Activated B cell treated with CpG ODN at 0.5 μM for 24 hours (primary cell): ENCODE data around the gene LENEP. TPM values are rescaled to one million over a fixed set of nuclear protein-coding genes. Genes with fewer than 3 reads are reported as not detected.
A peak's percentile ranks its signal among the peaks of the same experiment; 100 is the strongest.

Experiments used
- ATAC-seq: fragments of 200-7000 bp; cut with Tn5 transposase; one replicate; pipeline ENCODE4 v1.10.0; 2021; ENCODE audit warnings: low read depth, mild to moderate bottlenecking, moderate library complexity
- CTCF ChIA-PET: fragments of 350-600 bp; sonication (Branson Sonifier 250); formaldehyde crosslinking; loops from one replicate; lab custom pipeline; 2021; ENCODE audit warnings: antibody characterized with exemption; lab: Charles Lee
- POLR2A ChIA-PET: fragments of 350-600 bp; sonication (Branson Sonifier 250); formaldehyde crosslinking; loops from one replicate; lab custom pipeline; 2021; ENCODE audit warnings: antibody characterized with exemption; lab: Charles Lee
- DNase-seq: peaks from one replicate; pipeline ENCODE4 v3.0.0; 2022
- H3K27ac Mint-ChIP-seq: one replicate; pipeline ENCODE4 v1.8.0; 2020; ENCODE audit warnings: mixed read lengths
- H3K27me3 Mint-ChIP-seq: one replicate; pipeline ENCODE4 v1.8.0; 2021; ENCODE audit warnings: mixed read lengths
- H3K36me3 Mint-ChIP-seq: one replicate; pipeline ENCODE4 v1.8.0; 2021; ENCODE audit warnings: low read depth, mixed read lengths
- H3K4me1 Mint-ChIP-seq: one replicate; pipeline ENCODE4 v1.8.0; 2021; ENCODE audit warnings: mixed read lengths
- H3K4me3 Mint-ChIP-seq: one replicate; pipeline ENCODE4 v1.8.0; 2020; ENCODE audit warnings: mild to moderate bottlenecking, mixed read lengths
- H3K9me3 Mint-ChIP-seq: one replicate; pipeline ENCODE4 v1.8.0; 2020; ENCODE audit warnings: mixed read lengths
- CTCF ChIP-seq: fragments of 200-600 bp; IDR thresholded peaks from one replicate; pipeline ENCODE4 v1.8.0; 2022; ENCODE audit warnings: antibody characterized with exemption, mild to moderate bottlenecking
- intact Hi-C: fragments of 100-400 bp; cut with micrococcal nuclease; formaldehyde crosslinking; loops from one replicate; pipeline ENCODE4 v1.15.1; 2024
- total RNA-seq: library from RNA; stranded (reverse); gene quantifications from 2 replicates; pipeline ENCODE4 v1.2.3, GENCODE V29; 2022

The LENEP gene
- total RNA-seq, 1 donor from 2014 or later, result 1.8 TPM

DNA sequence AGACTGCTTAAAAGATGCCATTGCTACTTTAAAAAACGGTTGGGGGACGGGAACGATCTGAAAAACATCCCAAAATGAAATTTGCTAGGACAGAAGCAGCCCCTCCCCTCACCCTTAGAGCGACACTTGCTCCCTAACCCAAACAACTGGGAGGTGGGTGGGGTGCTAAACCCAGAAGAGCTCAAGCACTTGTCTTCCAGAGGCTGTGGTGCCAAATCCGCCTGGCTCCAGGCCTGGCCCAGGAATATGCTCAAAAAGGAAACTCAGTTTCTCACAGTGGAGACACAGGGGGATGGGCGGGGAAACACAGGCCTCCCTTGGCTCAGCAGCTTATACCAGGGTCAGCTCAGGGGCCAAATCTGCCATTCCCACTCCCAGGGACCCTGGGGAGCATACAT is 36.8 kb upstream of the LENEP start:
- Mint-ChIP-seq H3K9me3 (no peaks in the 10 kb centered on the region), H3K36me3 (peaks cover 22% of the 10 kb centered on the region), H3K4me3 (peak overlapping the region; percentile 91), H3K27me3 (no peaks in the 10 kb centered on the region), H3K27ac (peak overlapping the region; percentile 93), H3K4me1 (peaks cover 77% of the 10 kb centered on the region)
- intact Hi-C loops, result loop anchor here (1.0 to 5.0 kb wide), 2 partner anchors 19 to 399 kb away; partner anchors contain the start of gene UBE2Q1
- ATAC-seq (no peak), DNase-seq (no peak)
- ChIA-PET POLR2A (interaction anchor here (1.0 to 6.8 kb wide), 11 partner anchors 10 to 571 kb away, joined by 3 to 52 read pairs (median 7); partner anchors contain the start of genes CKS1B, FLAD1, KCNN3 and PMVK), CTCF (interaction anchor here (0.8 to 2.3 kb wide), 6 partner anchors 20 to 397 kb away, joined by 3 to 11 read pairs (median 6); partner anchors contain the start of genes ADAM15 and PMVK)
- TF ChIP-seq CTCF, result no peak

DNA sequence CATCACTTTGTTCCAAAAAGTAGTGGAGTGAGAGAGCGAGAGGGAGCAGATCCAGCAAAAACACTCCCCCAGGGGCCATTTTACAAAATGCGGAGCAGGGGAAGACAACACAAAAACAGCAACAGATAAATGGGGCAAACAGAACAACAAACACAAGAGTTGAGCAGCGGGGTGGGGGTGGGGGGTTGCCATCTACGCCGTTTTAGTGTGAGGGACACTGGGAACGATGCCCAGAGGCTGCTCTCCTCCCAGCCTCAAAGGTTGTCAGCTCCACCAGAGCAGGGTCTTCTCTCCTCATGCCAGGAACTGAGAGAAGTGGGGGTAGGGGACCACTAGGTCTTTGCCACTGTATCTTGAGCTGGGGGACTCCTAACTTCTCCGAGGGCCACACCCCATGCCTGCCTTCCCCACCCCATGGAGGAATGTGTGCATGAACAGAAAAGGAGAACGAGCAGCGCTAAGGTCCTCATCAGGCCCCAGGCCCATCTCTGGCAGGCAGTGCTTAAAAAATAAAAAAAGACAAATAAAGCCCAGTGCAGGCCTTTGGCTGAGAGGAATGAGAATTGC is 36.2 kb upstream of the LENEP start:
- POLR2A ChIA-PET, result interaction anchor here (0.7 to 2.1 kb wide), 2 partner anchors 17 to 21 kb away, joined by 3 to 22 read pairs; partner anchors contain the start of genes CKS1B and PMVK

DNA sequence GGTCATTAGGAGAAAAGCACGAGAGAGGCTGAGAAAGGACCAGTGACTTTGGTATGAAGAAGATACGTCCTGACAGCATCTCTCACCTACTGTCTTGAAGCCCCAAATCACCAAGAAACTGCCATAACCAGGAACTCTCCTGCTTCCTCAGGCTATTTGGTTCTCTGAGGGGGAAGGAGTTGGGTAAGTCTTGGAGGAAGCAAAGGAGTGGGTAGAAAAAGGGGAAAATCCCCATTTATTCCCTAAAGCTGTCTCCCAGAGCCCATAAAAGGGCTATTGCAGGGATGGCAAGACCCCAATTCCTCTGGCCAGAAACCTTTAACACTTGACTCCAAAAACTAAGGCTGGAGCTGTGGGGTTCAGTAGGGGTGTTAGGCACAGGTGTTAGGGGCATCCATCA is 35.4 kb upstream of the LENEP start:
- peaks cover 25% of the 10 kb centered on the region for H3K36me3 Mint-ChIP-seq
- no peak overlapping the region for H3K27ac Mint-ChIP-seq
- ChIA-PET POLR2A (no interaction called here), CTCF (interaction anchor here (1.1 kb wide), 1 partner anchor 59 kb away, joined by 5 read pairs; no protein-coding TSS in a partner anchor)
- no peak for ATAC-seq
- H3K4me3 Mint-ChIP-seq, result no peak overlapping the region
- TF ChIP-seq CTCF, result no peak
- no peaks in the 10 kb centered on the region for H3K9me3 Mint-ChIP-seq
- intact Hi-C loops, result loop anchor here (5.0 kb wide), 1 partner anchor 401 kb away; the partner anchor contains the start of gene UBE2Q1
- peaks cover 72% of the 10 kb centered on the region for H3K4me1 Mint-ChIP-seq
- DNase-seq, result no peak
- no peaks in the 10 kb centered on the region for H3K27me3 Mint-ChIP-seq

More for the DNA sequence above, 36.2 kb upstream of the LENEP start:
- TF ChIP-seq CTCF, result no peak
- Mint-ChIP-seq H3K36me3 (peaks cover 23% of the 10 kb centered on the region), H3K27ac (no peak overlapping the region), H3K27me3 (no peaks in the 10 kb centered on the region), H3K9me3 (no peaks in the 10 kb centered on the region), H3K4me3 (no peak overlapping the region), H3K4me1 (peaks cover 72% of the 10 kb centered on the region)
- DNase-seq (no peak), ATAC-seq (no peak)
- CTCF ChIA-PET, result interaction anchor here (0.8 to 1.4 kb wide), 2 partner anchors 42 to 397 kb away, joined by 3 to 7 read pairs; no protein-coding TSS in a partner anchor
- intact Hi-C loops, result loop anchor here (5.0 kb wide), 1 partner anchor 400 kb away; the partner anchor contains the start of gene UBE2Q1

DNA sequence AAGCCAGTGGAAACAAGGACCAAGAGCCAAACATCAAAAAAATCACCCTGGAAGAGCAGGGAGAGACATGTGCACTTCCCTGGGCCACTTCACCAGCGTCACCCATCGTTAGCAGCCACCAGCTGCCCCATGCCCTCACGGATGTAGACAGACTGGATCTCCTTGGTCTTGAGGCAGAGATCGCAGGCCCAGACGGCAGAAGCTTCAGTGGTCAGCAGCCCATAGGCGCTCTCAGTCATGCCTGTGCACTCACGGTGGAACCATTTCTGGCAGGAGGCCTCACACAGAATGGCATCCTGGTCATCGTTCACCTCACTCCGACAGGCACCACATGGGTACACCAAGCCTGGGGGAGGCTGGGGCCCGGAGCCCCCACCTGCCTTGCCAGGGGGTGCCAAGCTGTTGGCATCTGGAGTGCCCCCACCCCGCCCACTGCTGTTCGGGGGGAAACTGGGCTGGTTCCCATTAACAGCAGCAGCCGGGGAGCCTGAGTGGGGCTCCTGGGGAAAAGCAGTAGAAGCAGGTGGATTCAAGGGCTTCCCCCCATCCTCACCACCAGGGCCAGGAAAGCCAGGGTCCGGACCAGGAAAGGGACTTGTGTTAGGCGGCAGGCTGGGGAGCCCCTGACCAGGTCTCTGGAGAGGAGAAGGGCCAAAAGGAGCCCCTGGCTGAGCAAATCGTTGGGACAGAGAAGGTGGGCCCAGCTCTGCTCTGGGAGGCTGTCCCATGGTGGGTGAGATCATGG is 34.5 kb upstream of the LENEP start:
- Mint-ChIP-seq H3K4me1 (peaks cover 71% of the 10 kb centered on the region), H3K9me3 (no peaks in the 10 kb centered on the region), H3K27me3 (no peaks in the 10 kb centered on the region), H3K4me3 (no peak overlapping the region), H3K27ac (no peak overlapping the region), H3K36me3 (peaks cover 33% of the 10 kb centered on the region)
- no peak for TF ChIP-seq CTCF
- intact Hi-C loops, result loop anchor here (5.0 kb wide), 1 partner anchor 402 kb away; the partner anchor contains the start of gene UBE2Q1
- ChIA-PET CTCF (interaction anchor here (0.8 to 1.1 kb wide), 2 partner anchors 58 to 92 kb away, joined by 3 to 5 read pairs; partner anchors contain the start of gene ADAM15), POLR2A (interaction anchor here (0.5 to 3.0 kb wide), 3 partner anchors 14 to 70 kb away, joined by 3 to 53 read pairs (median 21); partner anchors contain the start of genes CKS1B, PMVK and SHC1)
- DNase-seq (no peak), ATAC-seq (no peak)
